Measurements from ENCODE around the gene RAI2. TPM values are rescaled to one million over a fixed set of nuclear protein-coding genes. Genes with fewer than 3 reads are reported as not detected.

Gene RAI2
- total RNA-seq, 1 donor from 2014 or later, result 32.1 TPM

GRCh38 chrX:17773221-17773876 lies 87.7 kb downstream of the RAI2 start:
- H3K27me3 ChIP-seq, result no peaks in the 10 kb centered on the region
- no peaks in the 10 kb centered on the region for H3K9me3 ChIP-seq
- H3K27ac ChIP-seq, result no peak overlapping the region
- DNase-seq (no peak), ATAC-seq (no peak)
- H3K36me3 ChIP-seq, result no peaks in the 10 kb centered on the region
- no peak overlapping the region for H3K4me3 ChIP-seq
- H3K4me1 ChIP-seq, result no peaks in the 10 kb centered on the region
- TF ChIP-seq CTCF (IDR thresholded peaks at IDR 0.05), result no peak
- intact Hi-C loops (cut with DNase I), result no loop called here

- H3K4me1 ChIP-seq, result no peaks in the 10 kb centered on the region
- H3K9me3 ChIP-seq, result no peaks in the 10 kb centered on the region
- ATAC-seq (no peak), DNase-seq (no peak)
- TF ChIP-seq CTCF (IDR thresholded peaks at IDR 0.05), result no peak
- no peak overlapping the region for H3K27ac ChIP-seq
- H3K36me3 ChIP-seq, result no peaks in the 10 kb centered on the region
- intact Hi-C loops (cut with DNase I), result no loop called here
- H3K4me3 ChIP-seq, result no peak overlapping the region
- H3K27me3 ChIP-seq, result no peaks in the 10 kb centered on the region
Observed at GRCh38 chrX:17769701-17770269, 91.3 kb downstream of the RAI2 start.

GRCh38 chrX:17768997-17769396 lies 92.1 kb downstream of the RAI2 start:
- Histone ChIP-seq H3K4me1 (no peaks in the 10 kb centered on the region), H3K4me3 (no peak overlapping the region), H3K36me3 (no peaks in the 10 kb centered on the region), H3K27me3 (no peaks in the 10 kb centered on the region), H3K9me3 (no peaks in the 10 kb centered on the region), H3K27ac (no peak overlapping the region)
- no peak for ATAC-seq
- no peak for TF ChIP-seq CTCF (IDR thresholded peaks at IDR 0.05)
- no peak for DNase-seq
- intact Hi-C loops (cut with DNase I), result no loop called here

- Histone ChIP-seq H3K4me1 (no peaks in the 10 kb centered on the region), H3K9me3 (no peaks in the 10 kb centered on the region), H3K27me3 (no peaks in the 10 kb centered on the region), H3K4me3 (no peak overlapping the region), H3K36me3 (no peaks in the 10 kb centered on the region), H3K27ac (no peak overlapping the region)
- DNase-seq (no peak), ATAC-seq (no peak)
- no peak for TF ChIP-seq CTCF (IDR thresholded peaks at IDR 0.05)
- intact Hi-C loops (cut with DNase I), result no loop called here
Observed at GRCh38 chrX:17767734-17768133, 93.4 kb downstream of the RAI2 start.

GRCh38 chrX:17759990-17760389 lies 101.1 kb downstream of the RAI2 start:
- no peak overlapping the region for H3K27ac ChIP-seq
- TF ChIP-seq CTCF (IDR thresholded peaks at IDR 0.05), result no peak
- H3K27me3 ChIP-seq, result no peaks in the 10 kb centered on the region
- no peaks in the 10 kb centered on the region for H3K9me3 ChIP-seq
- no peak overlapping the region for H3K4me3 ChIP-seq
- DNase-seq, result no peak
- no peaks in the 10 kb centered on the region for H3K36me3 ChIP-seq
- H3K4me1 ChIP-seq, result no peaks in the 10 kb centered on the region
- intact Hi-C loops (cut with DNase I), result no loop called here
- no peak for ATAC-seq

All from upper lobe of right lung (tissue), 1 donor.